Measurements from ENCODE around the gene PARP9. TPM values are rescaled to one million over a fixed set of nuclear protein-coding genes. Genes with fewer than 3 reads are reported as not detected.

PARP9 gene
- total RNA-seq, 1 donor from 2014 or later = 12.6 TPM

GRCh38 chr3:122590610-122591009 is 26.5 kb upstream of the PARP9 start:
- H3K36me3 ChIP-seq = no peaks in the 10 kb centered on the region
- no peaks in the 10 kb centered on the region for H3K9me3 ChIP-seq (replicated peaks)
- H3K27me3 ChIP-seq (ENCODE audit: low read depth) = no peaks in the 10 kb centered on the region
- no peak for DNase-seq
- H3K4me1 ChIP-seq = no peaks in the 10 kb centered on the region
- no peak overlapping the region for H3K27ac ChIP-seq (replicated peaks)
- intact Hi-C loops (cut with micrococcal nuclease) = no loop called here
- no peak for TF ChIP-seq CTCF (IDR thresholded peaks at IDR 0.05; ENCODE audit: borderline replicate concordance)
- no peak overlapping the region for H3K4me3 ChIP-seq

GRCh38 chr3:122589297-122589696 is 25.2 kb upstream of the PARP9 start:
- Histone ChIP-seq H3K36me3 (no peaks in the 10 kb centered on the region), H3K27me3 (ENCODE audit: low read depth) (no peaks in the 10 kb centered on the region), H3K9me3 (replicated peaks) (peaks cover under 1% of the 10 kb centered on the region), H3K4me3 (no peak overlapping the region), H3K27ac (replicated peaks) (no peak overlapping the region), H3K4me1 (no peaks in the 10 kb centered on the region)
- no peak for DNase-seq
- no peak for TF ChIP-seq CTCF (IDR thresholded peaks at IDR 0.05; ENCODE audit: borderline replicate concordance)
- intact Hi-C loops (cut with micrococcal nuclease) = no loop called here

- intact Hi-C loops (cut with micrococcal nuclease) = no loop called here
- Histone ChIP-seq H3K4me1 (no peaks in the 10 kb centered on the region), H3K27ac (replicated peaks) (no peak overlapping the region), H3K9me3 (replicated peaks) (peaks cover 18% of the 10 kb centered on the region), H3K27me3 (ENCODE audit: low read depth) (no peaks in the 10 kb centered on the region), H3K36me3 (no peaks in the 10 kb centered on the region), H3K4me3 (no peak overlapping the region)
- no peak for DNase-seq
- TF ChIP-seq CTCF (IDR thresholded peaks at IDR 0.05; ENCODE audit: borderline replicate concordance) = no peak
Observed at GRCh38 chr3:122587572-122587971, 23.5 kb upstream of the PARP9 start.

GRCh38 chr3:122586773-122587485 is 22.8 kb upstream of the PARP9 start:
- H3K4me1 ChIP-seq = no peaks in the 10 kb centered on the region
- intact Hi-C loops (cut with micrococcal nuclease) = no loop called here
- TF ChIP-seq CTCF (IDR thresholded peaks at IDR 0.05; ENCODE audit: borderline replicate concordance) = no peak
- H3K9me3 ChIP-seq (replicated peaks) = peaks cover 24% of the 10 kb centered on the region
- no peak overlapping the region for H3K4me3 ChIP-seq
- H3K27ac ChIP-seq (replicated peaks) = no peak overlapping the region
- H3K27me3 ChIP-seq (ENCODE audit: low read depth) = no peaks in the 10 kb centered on the region
- DNase-seq = no peak
- peaks cover 4% of the 10 kb centered on the region for H3K36me3 ChIP-seq

- H3K27me3 ChIP-seq (ENCODE audit: low read depth) = no peaks in the 10 kb centered on the region
Observed at GRCh38 chr3:122586098-122586497, 22.0 kb upstream of the PARP9 start.

More at GRCh38 chr3:122586098-122586497, 22.0 kb upstream of the PARP9 start:
- Histone ChIP-seq H3K36me3 (peaks cover 6% of the 10 kb centered on the region), H3K9me3 (replicated peaks) (peaks cover 32% of the 10 kb centered on the region), H3K4me1 (no peaks in the 10 kb centered on the region), H3K27ac (replicated peaks) (no peak overlapping the region), H3K4me3 (no peak overlapping the region)
- intact Hi-C loops (cut with micrococcal nuclease) = no loop called here
- DNase-seq = no peak
- no peak for TF ChIP-seq CTCF (IDR thresholded peaks at IDR 0.05; ENCODE audit: borderline replicate concordance)

Measured in left ventricle myocardium inferior (tissue), 1 donor.